NCI-H2171 treated with DMSO at 0.1 percent for 48 hours (cell line): Measurements from ENCODE around the gene SYT12.
A peak's percentile ranks its signal among the peaks of the same experiment; 100 is the strongest.

Experiments
- DNase-seq: peaks from one replicate; lab custom pipeline; 2025; lab: John Stamatoyannopoulos, UW

The SYT12 gene

DNA sequence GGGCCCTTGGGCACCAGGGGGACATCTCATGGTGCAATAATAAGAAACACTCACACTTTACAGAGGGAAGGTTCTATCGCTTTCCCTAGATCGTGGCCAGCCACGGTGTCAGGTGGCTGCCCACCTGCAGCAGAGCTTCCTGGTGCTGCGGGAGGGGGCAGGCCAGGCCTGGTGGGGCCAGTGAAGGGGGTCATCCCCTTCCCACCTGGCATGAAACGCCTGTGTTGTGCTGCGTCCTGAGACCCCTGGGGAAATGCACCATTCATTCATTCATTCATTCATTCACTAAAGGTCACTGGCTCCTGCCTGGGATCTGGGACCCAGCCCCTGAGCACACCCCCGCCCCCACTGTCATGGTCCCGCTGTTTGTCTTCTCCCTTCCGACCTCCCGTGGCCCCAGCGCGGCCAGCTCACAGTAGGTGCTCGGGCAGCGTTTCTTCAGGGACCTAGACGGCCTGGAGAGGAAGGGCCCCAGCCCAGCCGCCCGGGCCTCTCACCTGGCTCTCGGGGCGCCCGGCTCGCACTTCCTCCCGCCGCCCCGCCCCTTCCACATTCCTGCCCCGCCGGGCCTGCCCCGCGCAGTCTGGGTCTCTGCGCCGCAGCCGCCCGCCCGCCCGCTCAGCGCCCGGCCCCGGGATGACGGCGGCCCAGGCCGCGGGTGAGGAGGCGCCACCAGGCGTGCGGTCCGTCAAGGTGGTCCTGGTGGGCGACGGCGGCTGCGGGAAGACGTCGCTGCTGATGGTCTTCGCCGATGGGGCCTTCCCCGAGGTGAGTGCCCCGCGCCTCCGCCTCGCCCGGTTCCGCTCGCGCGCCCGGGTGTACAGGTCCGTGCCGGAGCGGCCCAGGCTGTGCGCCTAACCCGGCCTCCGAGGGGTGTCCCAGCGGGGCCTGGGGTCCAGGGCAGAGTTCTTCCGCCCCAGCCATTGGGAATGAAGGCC lies 33.6 kb downstream of the SYT12 start, which contains the start of gene RHOD:
Gene RHOD, plus strand, starts transcription at position 581 of the 938 bp plus-strand sequence. Its CDS starts 56 bp downstream, at position 637.
- no peak for DNase-seq

GRCh38 chr11:67057205-67057672 lies 34.3 kb downstream of the SYT12 start:
- no peak for DNase-seq

DNA sequence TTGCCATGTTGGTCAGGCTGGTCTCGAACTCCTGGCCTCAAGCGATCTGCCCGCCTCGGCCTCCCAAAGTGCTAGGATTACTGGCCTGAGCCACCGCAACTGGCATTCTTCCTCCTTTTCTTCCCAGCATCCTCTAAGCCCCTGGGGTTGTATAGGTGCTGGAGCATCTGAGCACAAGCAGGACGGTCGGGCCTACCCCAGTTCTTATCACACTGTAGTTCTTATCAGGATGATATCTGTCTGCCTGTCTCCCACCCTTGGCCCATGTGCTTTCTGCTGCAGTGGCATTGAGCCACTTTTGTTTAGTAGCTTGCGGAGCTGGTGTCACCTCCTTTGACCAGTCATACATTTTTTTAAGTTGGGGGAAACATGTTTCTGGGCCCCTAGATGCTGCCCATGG lies 35.6 kb downstream of the SYT12 start:
- DNase-seq = no peak

GRCh38 chr11:67059671-67060070 lies 36.7 kb downstream of the SYT12 start:
- no peak for DNase-seq

DNA sequence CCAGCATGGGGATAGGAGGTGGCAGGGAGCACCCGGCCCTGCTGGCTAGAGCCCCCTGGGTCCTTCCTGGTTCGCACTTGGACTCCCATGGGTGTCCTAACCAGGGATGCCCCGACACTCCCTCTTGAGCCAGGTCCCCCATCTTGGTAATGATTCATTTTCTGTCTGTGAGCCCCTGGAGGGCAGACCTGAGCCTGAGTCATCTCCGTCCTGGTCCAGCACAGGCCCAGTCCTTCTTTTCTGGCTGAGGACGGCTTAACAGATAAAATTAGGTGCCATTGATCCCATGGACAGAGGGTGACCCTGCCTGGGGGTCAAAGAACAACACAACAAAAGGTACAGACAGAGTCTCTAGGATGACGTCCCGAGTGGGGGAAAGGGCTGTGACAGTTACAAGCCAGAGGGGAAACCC lies 37.2 kb downstream of the SYT12 start:
- no peak for DNase-seq

GRCh38 chr11:67062526-67063373 lies 39.8 kb downstream of the SYT12 start:
- no peak for DNase-seq

DNA sequence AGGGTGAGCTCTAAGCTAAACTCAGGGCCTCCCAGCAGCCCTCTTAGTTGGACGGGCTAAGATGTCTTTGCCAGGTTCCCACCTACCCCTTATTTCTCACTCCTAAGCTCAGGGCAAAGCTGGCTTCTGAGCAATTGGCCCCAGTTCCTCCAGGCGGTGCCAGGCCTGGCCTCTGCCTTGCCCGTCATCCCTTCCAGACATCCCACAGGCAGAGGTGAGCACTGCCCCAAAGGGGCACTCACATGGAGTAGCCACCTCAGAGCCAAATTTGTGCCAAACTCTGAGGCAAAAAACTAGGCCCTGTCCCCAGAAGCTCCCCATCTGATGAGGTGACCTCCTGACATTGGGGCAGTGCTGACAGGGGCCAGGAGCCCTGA lies 43.4 kb downstream of the SYT12 start:
- no peak for DNase-seq

DNA sequence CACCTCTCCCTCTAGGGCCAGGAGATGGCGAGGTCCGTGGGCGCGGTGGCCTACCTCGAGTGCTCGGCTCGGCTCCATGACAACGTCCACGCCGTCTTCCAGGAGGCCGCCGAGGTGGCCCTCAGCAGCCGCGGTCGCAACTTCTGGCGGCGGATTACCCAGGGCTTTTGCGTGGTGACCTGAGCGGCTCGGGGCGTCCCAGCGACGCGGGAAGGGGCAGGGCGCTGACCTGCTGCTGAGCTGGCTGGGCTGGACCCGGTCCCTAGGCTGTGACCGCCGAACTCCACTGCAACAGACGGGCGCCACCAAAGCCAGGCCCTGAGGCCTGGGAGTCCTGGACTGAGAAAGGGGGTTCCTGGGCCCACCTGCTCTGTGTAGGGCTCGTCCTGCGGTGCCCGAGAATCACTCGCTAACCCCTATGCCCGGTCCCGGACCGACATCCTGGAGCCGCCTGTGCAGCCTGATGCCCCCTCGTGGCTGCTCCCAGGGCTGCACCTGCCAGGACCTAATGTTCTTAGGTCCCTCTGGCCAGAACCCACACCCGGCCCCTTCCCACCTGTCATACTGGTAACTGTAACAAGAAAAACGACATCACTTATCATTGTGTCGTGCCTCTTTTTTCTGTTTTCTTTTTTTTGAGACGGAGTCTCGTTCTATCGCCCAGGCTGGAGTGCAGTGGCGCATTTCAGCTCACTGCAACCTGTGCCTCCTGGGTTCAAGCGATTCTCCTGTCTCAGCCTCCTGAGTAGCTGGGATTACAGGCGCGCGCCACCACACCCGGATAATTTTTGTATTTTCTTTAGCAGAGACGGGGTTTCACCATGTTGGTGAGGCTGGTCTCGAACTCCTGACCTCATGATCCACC lies 48.7 kb downstream of the SYT12 start:
- DNase-seq = no peak

DNA sequence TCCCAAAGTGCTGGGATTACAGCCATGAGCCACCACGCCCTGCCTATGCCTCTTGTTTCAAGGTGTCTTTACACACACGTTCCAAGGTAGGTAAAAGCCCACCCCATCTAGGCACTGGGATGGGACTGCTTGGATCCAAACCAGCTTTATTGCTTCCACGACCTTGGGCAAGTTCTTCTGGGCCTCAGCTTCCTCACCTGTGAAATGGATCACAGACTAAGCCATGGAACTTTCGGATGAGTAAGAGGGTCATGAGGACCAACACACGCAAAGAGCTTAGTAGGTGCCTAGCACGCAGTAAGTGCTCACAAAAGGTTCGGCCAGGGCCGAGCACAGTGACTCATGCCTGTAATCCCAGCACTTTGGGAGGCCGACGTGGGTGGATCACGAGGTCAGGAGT lies 49.4 kb downstream of the SYT12 start:
- DNase-seq = no peak

DNA sequence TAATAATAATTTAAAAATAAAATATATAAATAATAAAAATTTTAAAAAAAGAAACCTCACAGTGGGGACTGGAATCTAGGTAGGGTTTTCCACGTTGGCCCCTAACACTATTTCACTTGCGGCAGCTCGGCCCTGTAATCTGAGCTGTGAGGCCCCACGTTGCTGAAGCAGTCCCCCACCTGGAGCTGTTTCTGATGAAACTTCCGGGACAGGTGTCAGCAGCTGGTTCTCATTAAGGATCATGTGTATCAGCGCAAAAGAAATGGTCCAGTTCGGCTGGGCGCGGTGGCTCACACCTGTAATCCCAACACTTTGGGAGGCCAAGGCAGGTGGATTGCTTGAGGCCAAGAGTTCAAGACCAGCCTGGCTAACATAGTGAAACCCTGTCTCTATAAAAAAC lies 51.0 kb downstream of the SYT12 start:
- DNase-seq = peak; percentile 88

DNA sequence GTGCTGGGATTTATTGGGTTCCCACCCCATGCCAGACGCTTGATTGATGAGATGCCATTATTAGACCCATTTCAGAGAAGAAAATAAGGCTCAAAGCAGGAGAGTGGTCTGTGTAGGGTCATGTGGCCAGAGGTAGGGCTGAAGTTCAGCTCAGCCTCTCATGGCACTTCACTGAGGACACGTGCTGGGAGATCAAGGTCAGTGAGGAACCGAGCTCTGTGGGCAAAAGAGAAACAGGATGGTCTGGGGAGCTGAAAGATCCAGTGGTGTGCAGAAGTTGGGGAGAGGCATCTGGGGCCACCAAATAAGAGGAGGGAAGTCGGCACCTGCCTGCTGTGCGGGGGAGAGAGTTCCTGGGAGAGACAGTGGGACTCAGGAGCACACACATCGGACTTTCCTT lies 53.3 kb downstream of the SYT12 start:
- DNase-seq = no peak

DNA sequence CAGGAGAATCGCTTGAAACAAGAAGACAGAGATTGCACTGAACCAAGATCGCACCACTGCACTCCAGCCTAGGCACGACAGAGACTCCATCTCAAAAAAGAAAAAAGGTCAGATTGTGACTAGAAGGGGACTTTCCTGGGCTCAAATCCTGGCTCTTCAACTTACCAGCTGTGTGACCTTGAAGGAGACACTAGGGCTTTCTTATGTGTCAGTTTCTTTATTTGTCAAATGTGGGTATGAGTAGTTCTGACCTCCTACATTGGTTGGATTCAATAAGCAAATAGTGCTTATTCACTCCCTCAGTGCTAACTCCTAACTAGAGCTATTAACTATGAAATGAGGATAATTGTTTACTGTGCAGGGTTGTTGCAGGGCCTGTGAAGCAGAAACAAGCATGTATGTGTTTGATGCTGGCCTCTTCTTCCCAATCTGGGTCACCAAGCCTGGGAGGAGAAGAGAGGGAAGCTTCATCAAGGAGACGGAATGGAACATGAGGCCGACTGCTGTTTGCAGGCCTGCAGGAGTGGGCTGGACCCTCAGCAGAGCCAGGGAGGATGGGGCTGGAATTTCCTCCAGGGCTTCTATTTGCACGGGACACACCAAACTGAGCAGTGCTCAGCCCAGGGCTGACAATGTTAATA lies 56.3 kb downstream of the SYT12 start:
- no peak for DNase-seq

- DNase-seq = no peak
Observed at GRCh38 chr11:67082071-67082791, 59.3 kb downstream of the SYT12 start.

GRCh38 chr11:67083786-67084366 lies 60.9 kb downstream of the SYT12 start:
- DNase-seq = no peak

DNA sequence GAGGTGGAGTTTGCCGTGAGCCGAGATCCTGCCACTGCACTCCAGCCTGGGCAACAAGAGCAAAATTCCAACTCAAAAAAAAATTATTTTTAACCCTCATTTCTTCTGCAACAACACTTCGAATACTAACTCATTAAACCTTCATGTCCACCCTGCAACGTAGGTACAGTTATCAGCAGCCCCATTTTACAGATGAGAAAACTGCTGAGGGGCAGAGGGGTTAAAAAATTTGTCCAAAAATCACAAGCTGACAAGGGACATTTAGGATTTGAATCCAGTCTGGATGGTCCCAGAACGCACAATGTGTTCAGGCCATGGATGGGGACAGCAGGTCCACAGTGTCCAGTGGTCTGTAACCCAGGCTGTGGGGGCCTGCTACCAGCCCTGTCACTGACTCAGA lies 62.7 kb downstream of the SYT12 start:
- DNase-seq = no peak

GRCh38 chr11:67090717-67091116 lies 67.8 kb downstream of the SYT12 start:
- no peak for DNase-seq

DNA sequence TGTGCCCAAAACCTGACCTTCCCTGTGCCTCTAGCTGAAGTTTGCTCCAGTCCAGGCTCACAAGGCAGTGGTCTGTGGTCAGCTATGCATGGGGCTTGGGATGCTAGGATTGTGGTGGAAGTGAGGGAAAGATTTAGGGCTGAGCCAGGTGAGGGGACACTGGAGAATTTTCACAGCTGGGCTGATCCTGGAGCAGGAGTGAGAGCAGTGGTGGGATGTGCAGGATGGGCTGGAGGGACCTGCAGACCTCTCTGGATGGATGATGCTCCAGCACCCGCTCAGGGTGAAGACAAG lies 72.2 kb downstream of the SYT12 start:
- DNase-seq = no peak

DNA sequence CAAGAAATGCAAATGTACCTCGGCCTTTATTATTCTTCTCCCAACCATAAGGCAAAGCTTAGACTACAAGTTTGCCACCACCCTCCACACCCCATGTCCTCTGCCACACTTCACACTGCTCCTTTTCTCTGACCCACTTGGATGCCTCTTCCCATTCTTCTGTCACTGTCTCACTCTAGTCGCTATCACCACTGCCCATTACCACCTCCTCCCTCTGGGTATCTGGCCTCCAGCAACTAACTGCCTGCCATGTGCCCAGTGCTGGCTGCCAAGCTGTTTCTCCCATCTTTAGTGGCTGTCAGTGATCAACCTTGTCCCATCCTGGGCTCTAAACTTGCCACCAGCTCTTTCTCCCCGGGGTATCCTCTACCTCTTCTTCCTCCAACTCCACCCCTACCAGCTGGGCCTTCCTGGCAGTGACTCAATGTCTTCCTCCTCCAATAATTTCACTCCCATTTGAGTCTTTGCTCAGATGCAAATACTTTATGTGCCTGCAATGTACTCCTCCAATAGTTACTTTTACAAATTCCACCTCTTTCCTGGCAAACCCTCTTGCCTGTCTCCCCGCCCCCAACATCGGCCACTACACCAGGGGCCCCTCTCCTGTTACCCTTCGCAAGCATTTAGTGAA lies 76.0 kb downstream of the SYT12 start:
- no peak for DNase-seq

DNA sequence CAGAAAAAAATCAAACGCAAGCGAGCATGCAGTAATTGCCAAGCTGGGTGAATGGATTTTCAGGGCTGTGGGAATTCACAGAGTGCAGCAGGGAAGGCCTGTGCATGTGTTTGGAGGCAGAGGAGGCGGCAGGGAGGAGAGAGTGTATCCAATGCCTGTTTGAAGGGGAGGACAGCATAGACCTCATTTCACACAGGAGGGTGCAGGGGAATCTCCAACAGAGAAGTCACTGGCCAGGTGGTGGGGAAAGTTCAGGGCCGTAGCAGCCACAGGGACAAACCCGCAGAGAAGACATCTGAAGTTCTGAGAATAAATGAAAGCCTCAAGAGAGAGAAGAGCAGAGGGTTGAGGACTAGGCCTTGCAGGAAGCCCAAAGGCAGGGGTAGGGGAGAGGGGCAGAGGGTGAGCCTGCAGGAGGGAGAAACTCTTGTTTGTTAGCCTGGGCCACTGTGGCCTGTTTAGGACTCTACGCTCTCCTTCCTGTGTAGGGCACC lies 76.9 kb downstream of the SYT12 start:
- DNase-seq = no peak
